Stromal cell of bone marrow (primary cell): ENCODE data around the gene DBNL.

Experiments
- DNase-seq: peaks from one replicate; pipeline ENCODE4 v3.0.0-alpha.2; 2012; ENCODE audit warnings: low read depth

Gene DBNL

GRCh38 chr7:44043902-44044301 lies 600 bp upstream of the DBNL start:
- DNase-seq: no peak

- no peak for DNase-seq
These were observed 918 bp downstream of the DBNL start for GRCh38 chr7:44045226-44046014.

GRCh38 chr7:44046321-44047061 lies 2.0 kb downstream of the DBNL start:
- DNase-seq: no peak

- DNase-seq: no peak
These were observed 3.7 kb downstream of the DBNL start for GRCh38 chr7:44048031-44048795.

- no peak for DNase-seq
These were observed 5.8 kb downstream of the DBNL start for GRCh38 chr7:44050121-44050914.

GRCh38 chr7:44050915-44051560 lies 6.5 kb downstream of the DBNL start:
- DNase-seq: no peak

GRCh38 chr7:44051611-44052220 lies 7.2 kb downstream of the DBNL start:
- DNase-seq: no peak

- DNase-seq: no peak
These were observed 8.4 kb downstream of the DBNL start for GRCh38 chr7:44052771-44053365.

GRCh38 chr7:44056681-44057080 lies 12.2 kb downstream of the DBNL start:
- no peak for DNase-seq

- no peak for DNase-seq
These were observed 12.8 kb downstream of the DBNL start for GRCh38 chr7:44057181-44057848.

GRCh38 chr7:44057849-44058758 lies 13.6 kb downstream of the DBNL start:
- no peak for DNase-seq

GRCh38 chr7:44058759-44059218 lies 14.3 kb downstream of the DBNL start:
- no peak for DNase-seq

GRCh38 chr7:44059219-44060090 lies 15.0 kb downstream of the DBNL start:
- no peak for DNase-seq

- no peak for DNase-seq
These were observed 15.8 kb downstream of the DBNL start for GRCh38 chr7:44060091-44060947.

GRCh38 chr7:44060948-44061644 lies 16.6 kb downstream of the DBNL start:
- no peak for DNase-seq

GRCh38 chr7:44061645-44062179 lies 17.2 kb downstream of the DBNL start:
- no peak for DNase-seq
